HL-60 (cell line): Measurements from ENCODE around the gene NEURL2.

Experiments used
- DNase-seq, 2 experiments: peaks; one replicate each; pipeline ENCODE4 v3.0.0-alpha.2; 2010 to 2020; ENCODE audit warnings: low read depth in 1 of 2, low spot score in 1 of 2
- H3K27ac ChIP-seq: fragments of 250-450 bp; sonication (Bioruptor Pico); replicated peaks from 2 replicates; pipeline ENCODE4 v1.5.1; 2020; ENCODE audit warnings: mild to moderate bottlenecking, moderate library complexity
- H3K27me3 ChIP-seq: fragments of 250-450 bp; sonication (Bioruptor Pico); 2 replicates; pipeline ENCODE4 v1.5.1; 2021; ENCODE audit warnings: mild to moderate bottlenecking, moderate library complexity; ENCODE audit not compliant: insufficient read depth, poor library complexity, severe bottlenecking
- H3K4me3 ChIP-seq: replicated peaks from 2 replicates; pipeline ENCODE4 v1.5.1; 2011; ENCODE audit warnings: mild to moderate bottlenecking, control low read depth, low read length; ENCODE audit not compliant: insufficient read depth
- CTCF ChIP-seq: IDR thresholded peaks from one replicate; pipeline ENCODE4 v1.5.1; 2011; ENCODE audit warnings: low read length, control low read depth, inconsistent platforms; ENCODE audit not compliant: insufficient read depth
- GABPA ChIP-seq: IDR thresholded peaks from 2 replicates; pipeline ENCODE4 v1.6.1; 2012; ENCODE audit warnings: low read depth
- POLR2AphosphoS5 ChIP-seq: IDR thresholded peaks from 2 replicates; pipeline ENCODE4 v1.6.1; 2012; ENCODE audit warnings: low read depth
- REST ChIP-seq: IDR thresholded peaks from 2 replicates; pipeline ENCODE4 v1.6.1; 2012; ENCODE audit warnings: low read depth; ENCODE audit not compliant: insufficient replicate concordance
- SPI1 ChIP-seq: IDR thresholded peaks from 2 replicates; pipeline ENCODE4 v1.6.1; 2012; ENCODE audit warnings: low read depth, mild to moderate bottlenecking, borderline replicate concordance

NEURL2 gene

GRCh38 chr20:45926731-45927070 lies 35.7 kb upstream of the NEURL2 start:
- TF ChIP-seq CTCF (no peak), SPI1 (no peak), POLR2AphosphoS5 (no peak), REST (no peak), GABPA (no peak)
- no peak overlapping the region for H3K27ac ChIP-seq
- H3K4me3 ChIP-seq: no peak overlapping the region
- DNase-seq: no peak
- no peaks in the 10 kb centered on the region for H3K27me3 ChIP-seq

- no peak for DNase-seq
- Histone ChIP-seq H3K4me3 (no peak overlapping the region), H3K27ac (no peak overlapping the region), H3K27me3 (no peaks in the 10 kb centered on the region)
- TF ChIP-seq SPI1 (no peak), POLR2AphosphoS5 (no peak), REST (no peak), CTCF (no peak), GABPA (no peak)
Observed at GRCh38 chr20:45925821-45926506, 35.0 kb upstream of the NEURL2 start.

- Histone ChIP-seq H3K27ac (no peak overlapping the region), H3K4me3 (no peak overlapping the region), H3K27me3 (no peaks in the 10 kb centered on the region)
- TF ChIP-seq CTCF (no peak), REST (no peak), GABPA (no peak), SPI1 (no peak), POLR2AphosphoS5 (no peak)
- no peak for DNase-seq
Observed at GRCh38 chr20:45924391-45925261, 33.6 kb upstream of the NEURL2 start.
